HEK293T (cell line): ENCODE results near the gene CTNNA3.

Experiments
- CTCF ChIA-PET: fragments of 350-600 bp; formaldehyde crosslinking; extraction: SDS; loops from one replicate; lab custom pipeline; 2021; ENCODE audit warnings: antibody characterized with exemption, inconsistent platforms; lab: Yijun Ruan, JAX
- POLR2A ChIA-PET: fragments of 350-600 bp; formaldehyde crosslinking; extraction: SDS; loops from one replicate; lab custom pipeline; 2020; ENCODE audit warnings: antibody characterized with exemption, inconsistent platforms; lab: Yijun Ruan, JAX
- DNase-seq: peaks from one replicate; pipeline ENCODE4 v3.0.0; 2012; ENCODE audit warnings: mixed read lengths; ENCODE audit errors: extremely low spot score
- ARNT ChIP-seq: fragments of 450-650 bp; IDR thresholded peaks from 2 replicates; pipeline ENCODE4 v1.6.1; 2017; ENCODE audit warnings: mild to moderate bottlenecking
- BHLHE40 ChIP-seq: fragments of 450-650 bp; IDR thresholded peaks from 2 replicates; pipeline ENCODE4 v1.6.1; 2016; ENCODE audit warnings: mild to moderate bottlenecking, moderate library complexity, borderline replicate concordance
- CTBP1 ChIP-seq: fragments of 450-650 bp; IDR thresholded peaks from 2 replicates; pipeline ENCODE4 v1.6.1; 2016; ENCODE audit warnings: borderline replicate concordance
- ELF4 ChIP-seq: fragments of 450-650 bp; IDR thresholded peaks from 2 replicates; pipeline ENCODE4 v1.6.1; 2017; ENCODE audit warnings: antibody characterized with exemption
- FOXA1 ChIP-seq: fragments of 450-650 bp; IDR thresholded peaks from 2 replicates; pipeline ENCODE4 v1.6.1; 2016; ENCODE audit warnings: mild to moderate bottlenecking
- FOXK2 ChIP-seq: fragments of 450-650 bp; IDR thresholded peaks from 2 replicates; pipeline ENCODE4 v1.6.1; 2016; ENCODE audit warnings: mild to moderate bottlenecking
- FOXM1 ChIP-seq: fragments of 450-650 bp; IDR thresholded peaks from 2 replicates; pipeline ENCODE4 v1.6.1; 2017; ENCODE audit warnings: mild to moderate bottlenecking, borderline replicate concordance
- HDGF ChIP-seq: fragments of 450-650 bp; IDR thresholded peaks from 2 replicates; pipeline ENCODE4 v1.6.1; 2017; ENCODE audit warnings: antibody characterized with exemption, borderline replicate concordance
- L3MBTL2 ChIP-seq: fragments of 450-650 bp; conservative IDR thresholded peaks from 2 replicates; pipeline ENCODE4 v1.6.1; 2016; ENCODE audit warnings: mild to moderate bottlenecking
- LEF1 ChIP-seq: fragments of 450-650 bp; IDR thresholded peaks from 2 replicates; pipeline ENCODE4 v1.6.1; 2017; ENCODE audit warnings: mild to moderate bottlenecking, borderline replicate concordance
- NFRKB ChIP-seq: fragments of 450-650 bp; IDR thresholded peaks from 2 replicates; pipeline ENCODE4 v1.6.1; 2016; ENCODE audit warnings: mild to moderate bottlenecking, moderate library complexity
- SP1 ChIP-seq: fragments of 450-650 bp; IDR thresholded peaks from 2 replicates; pipeline ENCODE4 v1.6.1; 2017
- SUZ12 ChIP-seq: fragments of 450-650 bp; IDR thresholded peaks from 2 replicates; pipeline ENCODE4 v1.6.1; 2016; ENCODE audit warnings: mild to moderate bottlenecking
- TARDBP ChIP-seq: fragments of 450-650 bp; IDR thresholded peaks from 2 replicates; pipeline ENCODE4 v1.6.1; 2016
- ZNF384 ChIP-seq: fragments of 450-650 bp; IDR thresholded peaks from 2 replicates; pipeline ENCODE4 v1.6.1; 2016
- TF ChIP-seq, protein P1 (sequence below): fragments of 450-650 bp; IDR thresholded peaks from 2 replicates; pipeline ENCODE4 v1.6.1; 2016

CTNNA3 gene

DNA sequence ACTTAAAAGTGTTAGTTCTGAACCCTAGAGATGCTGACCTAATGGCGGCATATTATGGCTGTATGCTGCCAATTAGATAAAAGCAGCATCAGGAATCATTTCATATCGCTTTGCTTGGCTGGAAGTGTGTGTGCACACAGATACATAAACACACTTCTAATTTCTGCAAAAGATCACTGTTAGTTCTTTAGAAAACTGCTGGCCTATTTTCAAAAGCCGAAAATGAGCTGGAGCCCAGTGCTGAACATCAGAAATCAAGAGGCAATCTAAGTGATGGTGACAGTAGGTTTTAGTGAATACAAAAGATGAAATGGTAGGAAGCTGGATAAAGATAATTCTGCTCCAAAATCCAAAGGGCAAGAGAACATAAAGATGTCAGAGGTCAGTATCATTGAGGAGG lies 1516.0 kb downstream of the CTNNA3 start:
- no peak for TF ChIP-seq HDGF
- no peak for TF ChIP-seq ELF4
- TF ChIP-seq FOXM1: no peak
- TF ChIP-seq ARNT: no peak
- no peak for TF ChIP-seq CTBP1
- no peak for TF ChIP-seq SP1
- no peak for TF ChIP-seq TARDBP
- ChIA-PET CTCF (no interaction called here), POLR2A (no interaction called here)
- DNase-seq: no peak

DNA sequence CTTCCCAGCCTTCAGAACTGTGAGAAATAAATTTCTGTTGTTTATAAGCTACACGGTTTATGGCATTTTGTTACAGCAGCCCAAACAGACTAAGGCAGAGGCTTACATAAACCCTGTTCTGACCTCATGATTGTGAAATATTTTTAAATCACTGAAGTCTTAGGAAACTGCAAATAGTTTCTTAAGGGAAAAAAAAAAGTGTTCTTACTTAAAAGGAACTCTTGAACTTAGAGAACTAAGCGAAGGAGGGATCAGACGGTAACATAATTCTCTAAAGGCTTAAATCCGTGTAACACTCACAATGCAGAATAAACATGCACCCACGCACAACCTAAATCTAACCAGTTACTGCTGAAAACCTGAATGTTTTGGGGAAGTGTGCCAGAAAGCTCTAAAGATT lies 1519.2 kb downstream of the CTNNA3 start:
- no peak for DNase-seq
- POLR2A ChIA-PET: no interaction called here
- TF ChIP-seq TARDBP: no peak
- TF ChIP-seq LEF1: no peak
- TF ChIP-seq, protein P1, sequence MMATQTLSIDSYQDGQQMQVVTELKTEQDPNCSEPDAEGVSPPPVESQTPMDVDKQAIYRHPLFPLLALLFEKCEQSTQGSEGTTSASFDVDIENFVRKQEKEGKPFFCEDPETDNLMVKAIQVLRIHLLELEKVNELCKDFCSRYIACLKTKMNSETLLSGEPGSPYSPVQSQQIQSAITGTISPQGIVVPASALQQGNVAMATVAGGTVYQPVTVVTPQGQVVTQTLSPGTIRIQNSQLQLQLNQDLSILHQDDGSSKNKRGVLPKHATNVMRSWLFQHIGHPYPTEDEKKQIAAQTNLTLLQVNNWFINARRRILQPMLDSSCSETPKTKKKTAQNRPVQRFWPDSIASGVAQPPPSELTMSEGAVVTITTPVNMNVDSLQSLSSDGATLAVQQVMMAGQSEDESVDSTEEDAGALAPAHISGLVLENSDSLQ: no peak
- TF ChIP-seq FOXK2: no peak
- no peak for TF ChIP-seq ZNF384
- no peak for TF ChIP-seq FOXA1
- TF ChIP-seq NFRKB: no peak
- TF ChIP-seq CTBP1: no peak
- no peak for TF ChIP-seq ELF4
- TF ChIP-seq SP1: no peak
- no peak for TF ChIP-seq L3MBTL2
- TF ChIP-seq BHLHE40: no peak
- CTCF ChIA-PET: no interaction called here

DNA sequence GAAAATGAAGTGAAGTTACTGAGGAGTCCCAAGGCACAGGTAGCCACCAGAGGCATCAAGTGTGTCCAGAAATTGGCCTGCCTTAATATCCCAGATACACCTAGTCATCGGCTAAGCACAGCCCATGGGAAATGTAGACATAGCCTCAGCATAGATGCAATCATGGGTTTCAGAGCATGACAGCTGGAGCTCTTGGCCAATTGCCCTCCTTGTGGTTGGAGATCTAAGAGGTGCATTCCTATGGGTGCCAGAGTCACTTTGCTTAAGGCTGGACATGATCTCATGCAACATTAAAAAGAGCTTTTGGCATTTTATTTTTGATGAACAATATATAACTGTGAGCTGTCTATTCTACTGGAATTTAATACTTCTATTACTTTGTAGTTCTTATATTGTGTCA lies 1528.2 kb downstream of the CTNNA3 start:
- no peak for DNase-seq
- TF ChIP-seq ELF4 (no peak), NFRKB (no peak), TARDBP (no peak), FOXM1 (no peak), BHLHE40 (no peak), ZNF384 (no peak), FOXK2 (no peak), HDGF (no peak)
- CTCF ChIA-PET: no interaction called here
- POLR2A ChIA-PET: no interaction called here

DNA sequence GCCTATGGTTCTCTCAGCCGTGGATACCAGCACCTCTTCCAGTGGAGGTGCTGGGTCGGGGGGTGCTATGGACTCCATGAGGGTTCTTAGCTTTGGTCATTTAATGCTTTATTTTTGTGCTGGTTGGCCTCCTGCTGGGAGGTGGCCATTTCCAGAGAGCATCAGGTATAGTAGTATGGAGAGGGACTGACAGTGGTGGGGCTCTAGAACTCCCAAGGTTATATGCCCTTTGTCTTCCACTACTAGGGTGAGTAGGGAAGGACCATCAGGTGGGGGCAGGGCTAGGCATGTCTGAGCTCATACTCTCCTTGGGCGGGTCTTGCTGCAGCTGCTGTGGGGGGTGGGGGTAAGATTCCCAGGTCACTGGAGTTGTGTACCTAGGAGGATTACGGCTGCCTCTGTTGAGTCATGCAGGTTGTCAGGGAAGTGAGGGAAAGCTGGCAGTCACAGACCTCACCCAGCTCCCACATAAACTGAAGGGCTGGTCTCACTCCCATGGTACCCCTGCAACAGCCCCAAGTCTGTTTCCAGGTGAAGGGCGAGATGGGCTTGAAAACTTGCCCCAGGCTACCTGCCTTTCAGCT lies 1533.3 kb downstream of the CTNNA3 start:
- DNase-seq: no peak
- TF ChIP-seq NFRKB (no peak), TARDBP (no peak), FOXA1 (no peak), LEF1 (no peak), FOXM1 (no peak), ELF4 (no peak), L3MBTL2 (no peak), SP1 (no peak), SUZ12 (no peak), HDGF (no peak), BHLHE40 (no peak), ZNF384 (no peak), FOXK2 (no peak), ARNT (no peak)
- TF ChIP-seq, protein P1: no peak
- CTCF ChIA-PET: no interaction called here
- POLR2A ChIA-PET: no interaction called here

DNA sequence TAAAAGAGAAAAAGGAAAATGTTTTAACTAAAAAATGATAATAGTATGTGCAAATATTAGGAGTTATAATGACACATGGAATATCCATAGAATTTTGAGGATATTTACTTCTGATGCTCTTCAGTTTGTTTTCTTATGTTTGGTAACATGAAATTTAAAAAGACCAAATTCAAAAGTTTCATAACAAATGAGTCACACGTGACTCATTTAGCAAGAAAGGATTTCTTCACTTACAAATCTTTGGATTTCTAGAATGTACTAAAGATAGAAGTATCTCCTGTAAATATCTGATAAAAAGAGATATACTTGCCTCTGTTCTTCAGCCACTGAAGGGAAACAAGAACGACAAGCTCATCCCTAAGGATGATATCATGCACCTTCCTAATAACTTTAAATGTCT lies 1544.6 kb downstream of the CTNNA3 start:
- TF ChIP-seq FOXK2: no peak
- no peak for TF ChIP-seq SP1
- no peak for TF ChIP-seq NFRKB
- TF ChIP-seq BHLHE40: no peak
- no peak for TF ChIP-seq FOXA1
- no peak for TF ChIP-seq ARNT
- no peak for TF ChIP-seq FOXM1
- TF ChIP-seq TARDBP: no peak
- TF ChIP-seq L3MBTL2: no peak
- TF ChIP-seq SUZ12: no peak
- no peak for TF ChIP-seq LEF1
- no peak for TF ChIP-seq HDGF
- no peak for TF ChIP-seq ZNF384
- TF ChIP-seq, protein P1: no peak
- no peak for TF ChIP-seq CTBP1
- TF ChIP-seq ELF4: no peak
- DNase-seq: no peak
- ChIA-PET POLR2A (no interaction called here), CTCF (no interaction called here)

DNA sequence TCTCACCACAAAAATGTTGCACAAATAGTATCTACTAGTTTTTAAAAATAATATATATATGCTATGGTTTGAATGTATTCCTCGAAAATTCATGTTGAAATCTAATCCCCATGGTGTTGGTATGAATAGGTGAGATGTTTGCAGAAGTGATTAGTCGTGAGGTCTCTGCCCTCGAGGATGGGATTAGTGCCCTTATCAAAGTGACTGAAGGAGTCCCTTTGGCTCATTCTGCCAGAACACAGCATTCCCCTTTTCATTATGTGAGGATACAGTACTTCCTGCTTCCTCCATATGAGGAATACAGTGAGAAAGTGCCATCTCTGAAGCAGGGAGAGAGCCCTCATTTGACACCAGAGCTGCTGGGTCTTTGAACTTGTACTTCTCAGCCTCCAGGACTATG lies 1547.7 kb downstream of the CTNNA3 start:
- DNase-seq: no peak
- ChIA-PET CTCF (no interaction called here), POLR2A (no interaction called here)
- no peak for TF ChIP-seq ELF4
- TF ChIP-seq FOXK2: no peak
- no peak for TF ChIP-seq SP1
- TF ChIP-seq ZNF384: no peak
- TF ChIP-seq TARDBP: no peak
- TF ChIP-seq CTBP1: no peak
- TF ChIP-seq, protein P1: no peak
- no peak for TF ChIP-seq LEF1
- TF ChIP-seq FOXA1: no peak
- TF ChIP-seq SUZ12: no peak
- TF ChIP-seq BHLHE40: no peak
- TF ChIP-seq FOXM1: no peak
- TF ChIP-seq HDGF: no peak
- no peak for TF ChIP-seq L3MBTL2
- no peak for TF ChIP-seq NFRKB
- TF ChIP-seq ARNT: no peak
